B cell (primary cell): Measurements from ENCODE around the gene TMEM115. TPM values are rescaled to one million over a fixed set of nuclear protein-coding genes. Genes with fewer than 3 reads are reported as not detected.

Source experiments
- ATAC-seq: fragments of 200-7000 bp; cut with Tn5 transposase; one replicate; pipeline ENCODE4 v1.10.0; 2021; ENCODE audit warnings: low read depth, mild to moderate bottlenecking, moderate number of reproducible peaks, moderate library complexity
- CTCF ChIA-PET: fragments of 350-600 bp; sonication (Branson Sonifier 250); formaldehyde crosslinking; loops from one replicate; lab custom pipeline; 2021; ENCODE audit warnings: antibody characterized with exemption, inconsistent platforms; lab: Charles Lee
- POLR2A ChIA-PET: fragments of 350-600 bp; sonication (Branson Sonifier 250); formaldehyde crosslinking; loops from one replicate; lab custom pipeline; 2021; ENCODE audit warnings: antibody characterized with exemption; lab: Charles Lee
- DNase-seq: peaks from one replicate; pipeline ENCODE4 v3.0.0; 2013
- H2AFZ ChIP-seq: 2 replicates; pipeline ENCODE4 v1.6.1; 2012; ENCODE audit warnings: mild to moderate bottlenecking, low read depth, low read length; ENCODE audit not compliant: insufficient read depth, poor library complexity, severe bottlenecking
- H3K27ac ChIP-seq, 2 donors: 1 replicate in 1 of 2; 2 replicates in 1 of 2; pipeline ENCODE4 v1.5.1; 2012 to 2013; ENCODE audit warnings: low read length in 2 of 2, mild to moderate bottlenecking in 2 of 2, moderate library complexity in 1 of 2
- H3K27me3 ChIP-seq, 4 experiments: fragments of 200-600 bp in 1 of 4; sonication (generic) in 1 of 4; replicated peaks in 1 of 4; 1 replicate in 2 of 4; 2 replicates in 2 of 4; pipeline versions ENCODE4 v1.6.1 to v1.7.0; 2013 to 2016; ENCODE audit warnings: low read length in 3 of 4, mild to moderate bottlenecking in 2 of 4, mixed read lengths in 1 of 4, moderate library complexity in 1 of 4; ENCODE audit not compliant: insufficient read depth in 4 of 4, control insufficient read depth in 3 of 4; ENCODE audit errors: control extremely low read depth in 1 of 4
- H3K36me3 ChIP-seq, 2 experiments: replicated peaks in 1 of 2; 1 replicate in 1 of 2; 2 replicates in 1 of 2; pipeline versions ENCODE4 v1.6.1 to v1.7.1; 2013; ENCODE audit warnings: low read length in 1 of 2; ENCODE audit not compliant: insufficient read depth in 2 of 2, control insufficient read depth in 1 of 2; ENCODE audit errors: control extremely low read depth in 1 of 2, extremely low read depth in 1 of 2
- H3K4me1 ChIP-seq, 2 donors: fragments of 200-600 bp in 1 of 2; sonication (generic) in 1 of 2; 1 replicate in 1 of 2; 2 replicates in 1 of 2; pipeline versions ENCODE4 v1.5.1 to v1.6.1; 2013 to 2017; ENCODE audit warnings: low read length in 2 of 2; ENCODE audit not compliant: control insufficient read depth in 2 of 2, insufficient read depth in 2 of 2
- H3K4me2 ChIP-seq: replicated peaks from 2 replicates; pipeline ENCODE3; 2012; ENCODE audit warnings: mild to moderate bottlenecking, low read depth, low read length; ENCODE audit not compliant: poor library complexity, severe bottlenecking
- H3K4me3 ChIP-seq, 5 experiments: fragments of 200-600 bp in 1 of 5; sonication (generic) in 1 of 5; 1 replicate in 3 of 5; 2 replicates in 2 of 5; pipeline versions ENCODE4 v1.5.1 to v1.7.0; 2011 to 2016; ENCODE audit warnings: low read length in 4 of 5, mild to moderate bottlenecking in 4 of 5, low read depth in 2 of 5, control low read depth in 1 of 5, moderate library complexity in 1 of 5; ENCODE audit not compliant: insufficient read depth in 1 of 5; ENCODE audit errors: control extremely low read depth in 1 of 5, extremely low read depth in 1 of 5
- H3K79me2 ChIP-seq: fragments of 200-600 bp; sonication (generic); one replicate; pipeline ENCODE4 v1.6.0; 2016; ENCODE audit warnings: low read length; ENCODE audit not compliant: control insufficient read depth, insufficient read depth
- H3K9ac ChIP-seq: fragments of 200-600 bp; sonication (generic); 2 replicates; pipeline ENCODE4 v1.6.1; 2017; ENCODE audit warnings: mild to moderate bottlenecking, low read length, moderate library complexity
- H3K9me3 ChIP-seq, 3 donors: one replicate each; pipeline versions ENCODE4 v1.6.1 to v1.7.1; 2013; ENCODE audit warnings: low read length in 2 of 3; ENCODE audit not compliant: control insufficient read depth in 2 of 3, insufficient read depth in 1 of 3; ENCODE audit errors: control extremely low read depth in 1 of 3
- H4K20me1 ChIP-seq: 2 replicates; pipeline ENCODE4 v1.6.0; 2012; ENCODE audit warnings: mild to moderate bottlenecking, low read length; ENCODE audit not compliant: insufficient read depth, control insufficient read depth, poor library complexity, severe bottlenecking
- H3K27ac Mint-ChIP-seq: one replicate; pipeline ENCODE4 v1.8.0; 2021; ENCODE audit warnings: mixed read lengths
- H3K27me3 Mint-ChIP-seq: one replicate; pipeline ENCODE4 v1.8.0; 2021; ENCODE audit warnings: mixed read lengths
- H3K4me1 Mint-ChIP-seq: one replicate; pipeline ENCODE4 v1.8.0; 2021; ENCODE audit warnings: mixed read lengths
- H3K4me3 Mint-ChIP-seq: one replicate; pipeline ENCODE4 v1.8.0; 2021; ENCODE audit warnings: mixed read lengths
- H3K9me3 Mint-ChIP-seq: one replicate; pipeline ENCODE4 v1.8.0; 2022; ENCODE audit warnings: mixed read lengths; ENCODE audit not compliant: insufficient read depth
- CTCF ChIP-seq: fragments of 200-600 bp; IDR thresholded peaks from one replicate; pipeline ENCODE4 v1.8.0; 2022; ENCODE audit warnings: antibody characterized with exemption, mild to moderate bottlenecking
- EZH2 ChIP-seq: IDR thresholded peaks from 2 replicates; pipeline ENCODE4 v1.6.1; 2012; ENCODE audit warnings: borderline replicate concordance, low read depth, mild to moderate bottlenecking, moderate library complexity, low read length; ENCODE audit not compliant: insufficient read depth, poor library complexity, severe bottlenecking
- WGBS: methylation state at CpG from one replicate; pipeline ENCODE4 v1.1.5; 2013; ENCODE audit warnings: missing lambda C conversion rate; ENCODE audit not compliant: insufficient coverage; 5-methylcytosine and 5-hydroxymethylcytosine counted together
- intact Hi-C: fragments of 100-400 bp; cut with micrococcal nuclease; formaldehyde crosslinking; loops from one replicate; pipeline ENCODE4 v1.10.0; 2022
- polyA plus RNA-seq: library from polyadenylated mRNA; depleted of rRNA; stranded (reverse); fragments of >200 nt; gene quantifications from 2 replicates; pipeline ENCODE4 v1.2.3, GENCODE V29; 2012
- total RNA-seq, 2 donors: library from RNA; stranded (reverse); fragments of 120-200 nt in 1 of 2; gene quantifications; 1 replicate in 1 of 2; 2 replicates in 1 of 2; pipeline versions ENCODE4 v1.2.3 to v1.2.4, GENCODE V29; 2013 to 2022

TMEM115 gene
- total and polyA plus RNA-seq, 2 donors (not counting 1 experiment from before 2014, with no cell fraction given), result 19.8 to 27.2 TPM

- H3K36me3 ChIP-seq, result no peaks in the 10 kb centered on the region
- ChIA-PET POLR2A (no interaction called here), CTCF (no interaction called here)
- 89% methylated on average over 9 of the region's 12 CpGs for WGBS
- H3K27me3 Mint-ChIP-seq, result peaks cover 3% of the 10 kb centered on the region
- H3K4me2 ChIP-seq, result no peak overlapping the region
- H3K9me3 ChIP-seq, result no peaks in the 10 kb centered on the region
- DNase-seq (no peak), ATAC-seq (no peak)
- H3K4me3 Mint-ChIP-seq, result no peak overlapping the region
- H3K4me3 ChIP-seq, result no peak overlapping the region
- no peaks in the 10 kb centered on the region for H4K20me1 ChIP-seq
- no peak for TF ChIP-seq CTCF
- no peak for TF ChIP-seq EZH2
- no peaks in the 10 kb centered on the region for H3K79me2 ChIP-seq
- intact Hi-C loops, result no loop called here
- H3K4me1 Mint-ChIP-seq, result no peaks in the 10 kb centered on the region
- no peak overlapping the region for H2AFZ ChIP-seq
- no peaks in the 10 kb centered on the region for H3K27me3 ChIP-seq
- no peak overlapping the region for H3K27ac Mint-ChIP-seq
- no peak overlapping the region for H3K27ac ChIP-seq
- no peak overlapping the region for H3K9ac ChIP-seq
- H3K9me3 Mint-ChIP-seq, result no peaks in the 10 kb centered on the region
- H3K4me1 ChIP-seq, result no peaks in the 10 kb centered on the region
These were observed 31.3 kb upstream of the TMEM115 start for GRCh38 chr3:50390508-50391224.

- DNase-seq, result no peak
- no peak overlapping the region for H3K4me3 ChIP-seq
- Mint-ChIP-seq H3K4me3 (no peak overlapping the region), H3K27ac (no peak overlapping the region), H3K9me3 (no peaks in the 10 kb centered on the region), H3K27me3 (peaks cover 3% of the 10 kb centered on the region), H3K4me1 (no peaks in the 10 kb centered on the region)
- no peak for ATAC-seq
- no peaks in the 10 kb centered on the region for H3K36me3 ChIP-seq
- H3K4me2 ChIP-seq, result no peak overlapping the region
- POLR2A ChIA-PET, result no interaction called here
- no peaks in the 10 kb centered on the region for H4K20me1 ChIP-seq
- no peak overlapping the region for H3K27ac ChIP-seq
- intact Hi-C loops, result no loop called here
- no peak overlapping the region for H3K9ac ChIP-seq
- H3K9me3 ChIP-seq, result no peaks in the 10 kb centered on the region
- TF ChIP-seq CTCF, result no peak
- no peak for TF ChIP-seq EZH2
- H2AFZ ChIP-seq, result no peak overlapping the region
- H3K27me3 ChIP-seq, result no peaks in the 10 kb centered on the region
- no peaks in the 10 kb centered on the region for H3K79me2 ChIP-seq
- no peaks in the 10 kb centered on the region for H3K4me1 ChIP-seq
- 87% methylated on average over 6 of the region's 6 CpGs for WGBS
- CTCF ChIA-PET, result no interaction called here
These were observed 30.1 kb upstream of the TMEM115 start for GRCh38 chr3:50389414-50389767.
